GM23338 (cell line): Measurements from ENCODE around the gene BRSK2. TPM values are rescaled to one million over a fixed set of nuclear protein-coding genes. Genes with fewer than 3 reads are reported as not detected.

Source experiments
- ATAC-seq: fragments of 200-7000 bp; cut with Tn5 transposase; 3 replicates; pipeline ENCODE4 v1.9.1; 2020
- DNase-seq: peaks from one replicate; pipeline ENCODE4 v3.0.0-alpha.2; 2015; ENCODE audit warnings: low spot score
- H2AFZ ChIP-seq: fragments of 200-600 bp; sonication (generic); 2 replicates; pipeline ENCODE4 v1.8.0; 2016; ENCODE audit warnings: antibody characterized with exemption, mild to moderate bottlenecking, moderate library complexity
- H3F3A ChIP-seq: fragments of 200-600 bp; sonication (generic); replicated peaks from 2 replicates; pipeline ENCODE4 v1.8.0; 2017; ENCODE audit warnings: antibody characterized with exemption, mixed run types, low read depth
- H3K27ac ChIP-seq: fragments of 200-600 bp; sonication (generic); 2 replicates; pipeline ENCODE4 v1.6.1; 2016; ENCODE audit warnings: low read depth
- H3K27me3 ChIP-seq: fragments of 200-600 bp; sonication (generic); 2 replicates; pipeline ENCODE4 v1.8.0; 2016; ENCODE audit warnings: mild to moderate bottlenecking, mixed run types, moderate library complexity; ENCODE audit not compliant: insufficient read depth
- H3K36me3 ChIP-seq: fragments of 200-600 bp; sonication (generic); 2 replicates; pipeline ENCODE4 v1.8.0; 2016; ENCODE audit warnings: mild to moderate bottlenecking; ENCODE audit not compliant: insufficient read depth
- H3K4me1 ChIP-seq: fragments of 200-600 bp; sonication (generic); 2 replicates; pipeline ENCODE4 v1.8.0; 2016; ENCODE audit warnings: mild to moderate bottlenecking, moderate library complexity; ENCODE audit not compliant: insufficient read depth
- H3K4me2 ChIP-seq: fragments of 200-600 bp; sonication (generic); 2 replicates; pipeline ENCODE4 v1.7.1; 2017; ENCODE audit warnings: mixed run types
- H3K4me3 ChIP-seq: fragments of 200-600 bp; sonication (generic); 2 replicates; pipeline ENCODE4 v1.6.1; 2016; ENCODE audit warnings: mixed run types
- H3K79me2 ChIP-seq: fragments of 200-600 bp; sonication (generic); replicated peaks from 2 replicates; pipeline ENCODE4 v1.8.0; 2017; ENCODE audit warnings: mild to moderate bottlenecking; ENCODE audit not compliant: insufficient read depth
- H3K9me2 ChIP-seq: fragments of 200-600 bp; sonication (generic); 2 replicates; pipeline ENCODE4 v1.8.0; 2017; ENCODE audit not compliant: insufficient read depth
- H4K20me1 ChIP-seq: fragments of 200-600 bp; sonication (generic); replicated peaks from 2 replicates; pipeline ENCODE4 v1.8.0; 2017; ENCODE audit warnings: mild to moderate bottlenecking; ENCODE audit not compliant: insufficient read depth
- H3K27ac Mint-ChIP-seq: 2 replicates; pipeline ENCODE4 v1.8.0; 2020; ENCODE audit warnings: inconsistent platforms, mild to moderate bottlenecking, moderate library complexity, mixed read lengths
- H3K27me3 Mint-ChIP-seq: 3 replicates; pipeline ENCODE4 v1.8.0; 2022; ENCODE audit warnings: low read depth, mild to moderate bottlenecking, moderate library complexity, mixed read lengths, inconsistent platforms; ENCODE audit not compliant: insufficient read depth, poor library complexity
- H3K36me3 Mint-ChIP-seq: 3 replicates; pipeline ENCODE4 v1.8.0; 2021; ENCODE audit warnings: low read depth, mild to moderate bottlenecking, inconsistent platforms, moderate library complexity, mixed read lengths
- H3K4me1 Mint-ChIP-seq: 3 replicates; pipeline ENCODE4 v1.8.0; 2020; ENCODE audit warnings: mild to moderate bottlenecking, inconsistent platforms, mixed read lengths
- H3K4me3 Mint-ChIP-seq: 3 replicates; pipeline ENCODE4 v1.8.0; 2021; ENCODE audit warnings: moderate library complexity, mild to moderate bottlenecking, inconsistent platforms, mixed read lengths
- H3K9me3 Mint-ChIP-seq: 3 replicates; pipeline ENCODE4 v1.8.0; 2020; ENCODE audit warnings: moderate library complexity, mild to moderate bottlenecking, inconsistent platforms, mixed read lengths
- EZH2 ChIP-seq: fragments of 200-600 bp; sonication (generic); IDR thresholded peaks from one replicate; pipeline ENCODE4 v1.8.0; 2017; ENCODE audit warnings: antibody characterized with exemption, mild to moderate bottlenecking, low read depth; ENCODE audit not compliant: unreplicated experiment
- EZH2phosphoT487 ChIP-seq: fragments of 200-600 bp; sonication (generic); IDR thresholded peaks from one replicate; pipeline ENCODE4 v1.8.1; 2018; ENCODE audit warnings: antibody characterized with exemption; ENCODE audit not compliant: unreplicated experiment
- JUNB ChIP-seq: IDR thresholded peaks from one replicate; pipeline ENCODE4 v1.6.1; 2016; ENCODE audit warnings: antibody characterized with exemption; ENCODE audit not compliant: unreplicated experiment
- NANOG ChIP-seq: IDR thresholded peaks from 2 replicates; pipeline ENCODE4 v1.6.1; 2016; ENCODE audit warnings: antibody characterized with exemption, borderline replicate concordance
- POLR2AphosphoS5 ChIP-seq: IDR thresholded peaks from 2 replicates; pipeline ENCODE4 v1.6.1; 2016; ENCODE audit warnings: antibody characterized with exemption, low read depth
- STAT1 ChIP-seq: IDR thresholded peaks from one replicate; pipeline ENCODE4 v1.6.1; 2016; ENCODE audit warnings: antibody characterized with exemption; ENCODE audit not compliant: unreplicated experiment
- ZNF114 ChIP-seq: fragments of 250-450 bp; sonication (Bioruptor Pico); IDR thresholded peaks from 2 replicates; pipeline ENCODE4 v1.5.0; 2020; ENCODE audit warnings: mild to moderate bottlenecking, moderate library complexity
- polyA plus RNA-seq: library from polyadenylated mRNA; unstranded; fragments of >200 nt; fragmentation: Nextera tagmentation; extraction: Ambion mirVana; gene quantifications from 2 replicates; pipeline ENCODE4 v1.2.1, GENCODE V29; 2016
- total RNA-seq: library from RNA; depleted of rRNA; stranded (reverse); fragments of >200 nt; shearing (Covaris generic); gene quantifications from 2 replicates; pipeline ENCODE4 v1.2.3, GENCODE V29; 2014
- TF ChIP-seq, protein P1 (sequence below): IDR thresholded peaks from one replicate; pipeline ENCODE4 v1.6.1; 2018; ENCODE audit warnings: antibody characterized with exemption; ENCODE audit not compliant: unreplicated experiment
- TF ChIP-seq, protein P2 (sequence below): fragments of 250-450 bp; sonication (Bioruptor Pico); IDR thresholded peaks from 2 replicates; pipeline ENCODE4 v1.5.0; 2020; ENCODE audit warnings: mild to moderate bottlenecking, moderate library complexity
- TF ChIP-seq, protein P3 (sequence below): IDR thresholded peaks from 2 replicates; pipeline ENCODE4 v1.6.1; 2016; ENCODE audit warnings: antibody characterized with exemption

The BRSK2 gene
- total and polyA plus RNA-seq, 2 experiments from 2014 or later, result 7.2 to 20.3 TPM

DNA sequence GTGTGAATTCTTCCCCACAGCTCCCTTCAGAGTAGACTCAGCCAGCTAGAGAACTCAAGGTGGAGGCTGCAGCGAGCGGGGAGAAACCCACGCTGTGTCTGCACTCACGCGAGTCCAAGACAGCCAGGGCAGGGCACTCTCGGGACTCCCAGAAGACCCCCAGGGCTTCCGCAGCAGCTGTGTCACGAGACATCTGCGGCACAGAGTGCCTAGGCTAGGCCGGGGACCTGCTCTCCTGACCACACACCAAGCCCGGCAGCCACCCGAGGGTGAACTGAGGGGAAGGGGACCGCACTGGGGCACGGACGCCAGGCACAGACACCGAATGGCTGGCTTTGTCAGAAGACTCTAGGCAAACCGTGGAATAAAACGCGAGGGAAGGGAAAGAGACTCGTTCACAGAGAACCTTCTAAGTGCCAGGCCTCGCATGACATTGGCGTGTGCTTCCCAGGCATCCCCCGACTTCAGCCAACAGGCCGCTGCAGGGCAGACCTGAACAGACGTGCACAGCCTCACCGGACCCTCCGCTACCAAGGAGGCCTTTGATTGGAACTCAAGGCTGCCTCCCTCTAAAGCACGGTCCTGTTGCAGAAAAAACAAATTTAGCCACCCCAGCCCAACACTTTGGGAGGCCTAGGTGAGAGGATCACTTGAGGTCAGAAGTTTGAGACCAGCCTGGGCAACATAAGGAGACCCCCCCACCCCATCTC is 115.0 kb downstream of the BRSK2 start:
- Histone ChIP-seq H3K27me3 (no peaks in the 10 kb centered on the region), H3K4me2 (no peak overlapping the region), H3F3A (no peaks in the 10 kb centered on the region), H3K79me2 (peaks cover 22% of the 10 kb centered on the region), H3K9me2 (no peaks in the 10 kb centered on the region), H3K4me1 (peaks cover 7% of the 10 kb centered on the region; the same call in 1 of the 2 replicates), H3K4me3 (no peak overlapping the region), H3K36me3 (no peaks in the 10 kb centered on the region), H2AFZ (no peak overlapping the region), H4K20me1 (peaks cover 4% of the 10 kb centered on the region; the same call in 1 of the 2 replicates), H3K27ac (no peak overlapping the region)
- Mint-ChIP-seq H3K36me3 (no peaks in the 10 kb centered on the region; the same call in 2 of the 3 replicates), H3K27me3 (peaks cover 20% of the 10 kb centered on the region), H3K4me1 (peaks cover 27% of the 10 kb centered on the region), H3K4me3 (no peak overlapping the region), H3K27ac (no peak overlapping the region), H3K9me3 (no peaks in the 10 kb centered on the region)
- no peak for ATAC-seq
- no peak for DNase-seq
- no peak for TF ChIP-seq JUNB
- TF ChIP-seq EZH2phosphoT487, result no peak
- TF ChIP-seq NANOG, result no peak
- no peak for TF ChIP-seq EZH2
- TF ChIP-seq, protein P1, sequence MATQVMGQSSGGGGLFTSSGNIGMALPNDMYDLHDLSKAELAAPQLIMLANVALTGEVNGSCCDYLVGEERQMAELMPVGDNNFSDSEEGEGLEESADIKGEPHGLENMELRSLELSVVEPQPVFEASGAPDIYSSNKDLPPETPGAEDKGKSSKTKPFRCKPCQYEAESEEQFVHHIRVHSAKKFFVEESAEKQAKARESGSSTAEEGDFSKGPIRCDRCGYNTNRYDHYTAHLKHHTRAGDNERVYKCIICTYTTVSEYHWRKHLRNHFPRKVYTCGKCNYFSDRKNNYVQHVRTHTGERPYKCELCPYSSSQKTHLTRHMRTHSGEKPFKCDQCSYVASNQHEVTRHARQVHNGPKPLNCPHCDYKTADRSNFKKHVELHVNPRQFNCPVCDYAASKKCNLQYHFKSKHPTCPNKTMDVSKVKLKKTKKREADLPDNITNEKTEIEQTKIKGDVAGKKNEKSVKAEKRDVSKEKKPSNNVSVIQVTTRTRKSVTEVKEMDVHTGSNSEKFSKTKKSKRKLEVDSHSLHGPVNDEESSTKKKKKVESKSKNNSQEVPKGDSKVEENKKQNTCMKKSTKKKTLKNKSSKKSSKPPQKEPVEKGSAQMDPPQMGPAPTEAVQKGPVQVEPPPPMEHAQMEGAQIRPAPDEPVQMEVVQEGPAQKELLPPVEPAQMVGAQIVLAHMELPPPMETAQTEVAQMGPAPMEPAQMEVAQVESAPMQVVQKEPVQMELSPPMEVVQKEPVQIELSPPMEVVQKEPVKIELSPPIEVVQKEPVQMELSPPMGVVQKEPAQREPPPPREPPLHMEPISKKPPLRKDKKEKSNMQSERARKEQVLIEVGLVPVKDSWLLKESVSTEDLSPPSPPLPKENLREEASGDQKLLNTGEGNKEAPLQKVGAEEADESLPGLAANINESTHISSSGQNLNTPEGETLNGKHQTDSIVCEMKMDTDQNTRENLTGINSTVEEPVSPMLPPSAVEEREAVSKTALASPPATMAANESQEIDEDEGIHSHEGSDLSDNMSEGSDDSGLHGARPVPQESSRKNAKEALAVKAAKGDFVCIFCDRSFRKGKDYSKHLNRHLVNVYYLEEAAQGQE, result no peak
- no peak for TF ChIP-seq ZNF114
- no peak for TF ChIP-seq POLR2AphosphoS5
- no peak for TF ChIP-seq STAT1
- TF ChIP-seq, protein P2, sequence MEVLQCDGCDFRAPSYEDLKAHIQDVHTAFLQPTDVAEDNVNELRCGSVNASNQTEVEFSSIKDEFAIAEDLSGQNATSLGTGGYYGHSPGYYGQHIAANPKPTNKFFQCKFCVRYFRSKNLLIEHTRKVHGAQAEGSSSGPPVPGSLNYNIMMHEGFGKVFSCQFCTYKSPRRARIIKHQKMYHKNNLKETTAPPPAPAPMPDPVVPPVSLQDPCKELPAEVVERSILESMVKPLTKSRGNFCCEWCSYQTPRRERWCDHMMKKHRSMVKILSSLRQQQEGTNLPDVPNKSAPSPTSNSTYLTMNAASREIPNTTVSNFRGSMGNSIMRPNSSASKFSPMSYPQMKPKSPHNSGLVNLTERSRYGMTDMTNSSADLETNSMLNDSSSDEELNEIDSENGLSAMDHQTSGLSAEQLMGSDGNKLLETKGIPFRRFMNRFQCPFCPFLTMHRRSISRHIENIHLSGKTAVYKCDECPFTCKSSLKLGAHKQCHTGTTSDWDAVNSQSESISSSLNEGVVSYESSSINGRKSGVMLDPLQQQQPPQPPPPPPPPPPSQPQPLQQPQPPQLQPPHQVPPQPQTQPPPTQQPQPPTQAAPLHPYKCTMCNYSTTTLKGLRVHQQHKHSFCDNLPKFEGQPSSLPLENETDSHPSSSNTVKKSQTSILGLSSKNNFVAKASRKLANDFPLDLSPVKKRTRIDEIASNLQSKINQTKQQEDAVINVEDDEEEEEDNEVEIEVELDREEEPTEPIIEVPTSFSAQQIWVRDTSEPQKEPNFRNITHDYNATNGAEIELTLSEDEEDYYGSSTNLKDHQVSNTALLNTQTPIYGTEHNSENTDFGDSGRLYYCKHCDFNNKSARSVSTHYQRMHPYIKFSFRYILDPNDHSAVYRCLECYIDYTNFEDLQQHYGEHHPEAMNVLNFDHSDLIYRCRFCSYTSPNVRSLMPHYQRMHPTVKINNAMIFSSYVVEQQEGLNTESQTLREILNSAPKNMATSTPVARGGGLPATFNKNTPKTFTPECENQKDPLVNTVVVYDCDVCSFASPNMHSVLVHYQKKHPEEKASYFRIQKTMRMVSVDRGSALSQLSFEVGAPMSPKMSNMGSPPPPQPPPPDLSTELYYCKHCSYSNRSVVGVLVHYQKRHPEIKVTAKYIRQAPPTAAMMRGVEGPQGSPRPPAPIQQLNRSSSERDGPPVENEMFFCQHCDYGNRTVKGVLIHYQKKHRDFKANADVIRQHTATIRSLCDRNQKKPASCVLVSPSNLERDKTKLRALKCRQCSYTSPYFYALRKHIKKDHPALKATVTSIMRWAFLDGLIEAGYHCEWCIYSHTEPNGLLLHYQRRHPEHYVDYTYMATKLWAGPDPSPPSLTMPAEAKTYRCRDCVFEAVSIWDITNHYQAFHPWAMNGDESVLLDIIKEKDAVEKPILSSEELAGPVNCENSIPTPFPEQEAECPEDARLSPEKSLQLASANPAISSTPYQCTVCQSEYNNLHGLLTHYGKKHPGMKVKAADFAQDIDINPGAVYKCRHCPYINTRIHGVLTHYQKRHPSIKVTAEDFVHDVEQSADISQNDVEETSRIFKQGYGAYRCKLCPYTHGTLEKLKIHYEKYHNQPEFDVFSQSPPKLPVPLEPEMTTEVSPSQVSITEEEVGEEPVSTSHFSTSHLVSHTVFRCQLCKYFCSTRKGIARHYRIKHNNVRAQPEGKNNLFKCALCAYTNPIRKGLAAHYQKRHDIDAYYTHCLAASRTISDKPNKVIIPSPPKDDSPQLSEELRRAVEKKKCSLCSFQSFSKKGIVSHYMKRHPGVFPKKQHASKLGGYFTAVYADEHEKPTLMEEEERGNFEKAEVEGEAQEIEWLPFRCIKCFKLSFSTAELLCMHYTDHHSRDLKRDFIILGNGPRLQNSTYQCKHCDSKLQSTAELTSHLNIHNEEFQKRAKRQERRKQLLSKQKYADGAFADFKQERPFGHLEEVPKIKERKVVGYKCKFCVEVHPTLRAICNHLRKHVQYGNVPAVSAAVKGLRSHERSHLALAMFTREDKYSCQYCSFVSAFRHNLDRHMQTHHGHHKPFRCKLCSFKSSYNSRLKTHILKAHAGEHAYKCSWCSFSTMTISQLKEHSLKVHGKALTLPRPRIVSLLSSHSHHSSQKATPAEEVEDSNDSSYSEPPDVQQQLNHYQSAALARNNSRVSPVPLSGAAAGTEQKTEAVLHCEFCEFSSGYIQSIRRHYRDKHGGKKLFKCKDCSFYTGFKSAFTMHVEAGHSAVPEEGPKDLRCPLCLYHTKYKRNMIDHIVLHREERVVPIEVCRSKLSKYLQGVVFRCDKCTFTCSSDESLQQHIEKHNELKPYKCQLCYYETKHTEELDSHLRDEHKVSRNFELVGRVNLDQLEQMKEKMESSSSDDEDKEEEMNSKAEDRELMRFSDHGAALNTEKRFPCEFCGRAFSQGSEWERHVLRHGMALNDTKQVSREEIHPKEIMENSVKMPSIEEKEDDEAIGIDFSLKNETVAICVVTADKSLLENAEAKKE (CRISPR knock-in tag), result no peak
- TF ChIP-seq, protein P3, sequence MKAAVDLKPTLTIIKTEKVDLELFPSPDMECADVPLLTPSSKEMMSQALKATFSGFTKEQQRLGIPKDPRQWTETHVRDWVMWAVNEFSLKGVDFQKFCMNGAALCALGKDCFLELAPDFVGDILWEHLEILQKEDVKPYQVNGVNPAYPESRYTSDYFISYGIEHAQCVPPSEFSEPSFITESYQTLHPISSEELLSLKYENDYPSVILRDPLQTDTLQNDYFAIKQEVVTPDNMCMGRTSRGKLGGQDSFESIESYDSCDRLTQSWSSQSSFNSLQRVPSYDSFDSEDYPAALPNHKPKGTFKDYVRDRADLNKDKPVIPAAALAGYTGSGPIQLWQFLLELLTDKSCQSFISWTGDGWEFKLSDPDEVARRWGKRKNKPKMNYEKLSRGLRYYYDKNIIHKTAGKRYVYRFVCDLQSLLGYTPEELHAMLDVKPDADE, result no peak
